ENCODE data around the gene AFAP1L1. TPM values are rescaled to one million over a fixed set of nuclear protein-coding genes. Genes with fewer than 3 reads are reported as not detected.

The AFAP1L1 gene
- total and polyA plus RNA-seq, 9 of the 15 experiments (the other 6 are each of a cell fraction or from before 2014, with no cell fraction given): 0.01 to 0.12 (median 0.03) TPM; not detected in 4

- 72% methylated on average over 5 of the region's 5 CpGs for WGBS (ENCODE audit: insufficient coverage, low coverage, missing lambda C conversion rate)
- in situ Hi-C loops (cut with MboI) (no loop called here), intact Hi-C loops (cut with micrococcal nuclease) (loop anchor here (5.0 kb wide), 1 partner anchor 237 kb away; no protein-coding TSS in a partner anchor)
- no peak overlapping the region for H3K4me2 ChIP-seq (ENCODE audit: insufficient read depth, low read length)
- no peaks in the 10 kb centered on the region for H3K79me2 ChIP-seq (ENCODE audit: control insufficient read depth, insufficient read depth, low read length)
- H2AFZ ChIP-seq (ENCODE audit: low read depth, low read length): no peak overlapping the region
- H3K9me1 ChIP-seq (ENCODE audit: control insufficient read depth, insufficient read depth, low read length): no peaks in the 10 kb centered on the region
- no peaks in the 10 kb centered on the region for H3K36me3 ChIP-seq (ENCODE audit: control insufficient read depth, insufficient read depth, low read length)
- ChIA-PET POLR2A (interaction anchor here (1.2 kb wide), 1 partner anchor 86 kb away, joined by 3 read pairs; no protein-coding TSS in a partner anchor), CTCF (ENCODE audit: low intra/inter-chr PET ratio) (interaction anchor here (1.0 kb wide), 1 partner anchor 51 kb away, joined by 5 read pairs; no protein-coding TSS in a partner anchor)
- H3K9me3 ChIP-seq (replicated peaks; ENCODE audit: control insufficient read depth, insufficient read depth, low read depth, low read length): no peaks in the 10 kb centered on the region
- H3K9ac ChIP-seq (ENCODE audit: insufficient read depth in 1 of 2, low read depth in 2 of 2, low read length in 2 of 2): no peak overlapping the region
- H3K27ac ChIP-seq (ENCODE audit: extremely low read depth, low read depth, low read length): no peak overlapping the region; the same call in 2 of the 3 replicates
- ATAC-seq: no peak
- FAIRE-seq: no peak
- H4K20me1 ChIP-seq (replicated peaks; ENCODE audit: control insufficient read depth, insufficient read depth, low read length): no peaks in the 10 kb centered on the region
- no peak overlapping the region for H3K4me3 ChIP-seq
- BruUV-seq (replicated peaks): no TSS peak
- DNase-seq (ENCODE audit: extremely low read depth in 1 of 4, low spot score in 3 of 4): no peak
- no peaks in the 10 kb centered on the region for H3K27me3 ChIP-seq (ENCODE audit: control insufficient read depth in 2 of 2, insufficient read depth in 2 of 2, low read length in 2 of 2)
- TF ChIP-seq KDM1A (IDR thresholded peaks at IDR 0.05) (0 out of 4 replicates have a peak, but pooled peaks of 1 of the 2 experiments have one; percentile 38), BCOR (IDR thresholded peaks at IDR 0.05) (0 out of 2 replicates have a peak, but pooled peaks have one; percentile 42), E2F8 (IDR thresholded peaks at IDR 0.05; ENCODE audit: low read depth, partially characterized antibody) (no peak), SIN3A (IDR thresholded peaks at IDR 0.05; ENCODE audit: borderline replicate concordance in 2 of 2, control insufficient read depth in 1 of 2, low read depth in 2 of 2, low read length in 2 of 2) (no peak), MCM5 (IDR thresholded peaks at IDR 0.05; ENCODE audit: low read depth) (no peak), CBFA2T3 (IDR thresholded peaks at IDR 0.05) (no peak), RBM25 (IDR thresholded peaks at IDR 0.05; ENCODE audit: low read depth, low read length, severe bottlenecking) (peak; percentile 75), LCOR (CRISPR knock-in tag; IDR thresholded peaks at IDR 0.05) (no peak), SIX5 (IDR thresholded peaks at IDR 0.05; ENCODE audit: borderline replicate concordance in 1 of 2, insufficient read depth in 1 of 2, low read depth in 1 of 2, low read length in 2 of 2) (no peak), RFX1 (IDR thresholded peaks at IDR 0.05) (no peak)
- peaks cover 0 to 25% of the 10 kb centered on the region in 2 experiments; a peak in 3 of 5 replicates for H3K4me1 ChIP-seq (replicated peaks in 1 of 2; ENCODE audit: control insufficient read depth in 2 of 2, insufficient read depth in 2 of 2, low read length in 2 of 2)
These were observed 108.2 kb downstream of the AFAP1L1 start for GRCh38 chr5:149379818-149380374.

Data from K562 (cell line).